Endothelial cell of umbilical vein (primary cell): Measurements from ENCODE around the gene OBP2B.

Experiments used
- CTCF ChIP-seq, 2 donors: IDR thresholded peaks; 1 replicate in 1 of 2; 2 replicates in 1 of 2; pipeline ENCODE4 v1.5.1; 2011; ENCODE audit warnings: low read length in 2 of 2, mild to moderate bottlenecking in 2 of 2, moderate library complexity in 2 of 2, control low read depth in 1 of 2, inconsistent platforms in 1 of 2, low read depth in 1 of 2; ENCODE audit not compliant: insufficient read depth in 1 of 2; ENCODE audit errors: extremely low read depth in 1 of 2
- EZH2 ChIP-seq: IDR thresholded peaks from 2 replicates; pipeline ENCODE4 v1.6.1; 2012; ENCODE audit warnings: borderline replicate concordance, low read depth, mild to moderate bottlenecking, moderate library complexity, low read length, inconsistent platforms; ENCODE audit not compliant: severe bottlenecking
- MAX ChIP-seq: IDR thresholded peaks from 2 replicates; pipeline ENCODE4 v1.6.1; 2011; ENCODE audit not compliant: insufficient read depth, insufficient read length

DNA sequence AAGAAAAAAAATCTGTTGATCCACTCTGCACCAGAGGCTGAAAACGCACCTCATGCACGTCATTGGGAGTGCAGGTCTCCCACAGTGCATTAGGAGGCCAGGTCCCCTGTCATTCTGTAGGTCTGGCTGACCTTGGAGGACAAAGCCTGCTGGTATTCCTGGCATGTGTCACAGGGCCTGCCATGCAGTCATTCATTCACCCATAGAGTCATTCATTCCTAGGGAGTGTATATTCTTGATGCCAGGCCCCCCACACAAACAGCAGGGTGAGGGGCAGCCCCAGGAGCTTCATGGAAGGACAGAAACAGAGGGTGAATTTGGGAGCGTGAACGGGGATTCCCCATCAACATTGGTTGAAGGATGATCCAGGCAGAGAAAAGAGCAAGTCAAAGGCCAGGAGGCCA, 47.5 kb downstream of the OBP2B start:
- no peak for TF ChIP-seq CTCF (IDR thresholded peaks at IDR 0.05; ENCODE audit: extremely low read depth in 1 of 2, insufficient read depth in 1 of 2, low read depth in 1 of 2, low read length in 2 of 2)
- TF ChIP-seq EZH2, result no peak
- TF ChIP-seq MAX, result no peak
